ENCODE data around the gene MARVELD3.
"Not testable (repeated sequence)": the region's sequence is repeated elsewhere in the genome, so short reads cannot be mapped to it uniquely, and the experiment has no call there.

Gene MARVELD3, protein sequence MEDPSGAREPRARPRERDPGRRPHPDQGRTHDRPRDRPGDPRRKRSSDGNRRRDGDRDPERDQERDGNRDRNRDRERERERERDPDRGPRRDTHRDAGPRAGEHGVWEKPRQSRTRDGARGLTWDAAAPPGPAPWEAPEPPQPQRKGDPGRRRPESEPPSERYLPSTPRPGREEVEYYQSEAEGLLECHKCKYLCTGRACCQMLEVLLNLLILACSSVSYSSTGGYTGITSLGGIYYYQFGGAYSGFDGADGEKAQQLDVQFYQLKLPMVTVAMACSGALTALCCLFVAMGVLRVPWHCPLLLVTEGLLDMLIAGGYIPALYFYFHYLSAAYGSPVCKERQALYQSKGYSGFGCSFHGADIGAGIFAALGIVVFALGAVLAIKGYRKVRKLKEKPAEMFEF

GRCh38 chr16:71626018-71626857 lies at the start of gene MARVELD3:
TSS of gene MARVELD3 (plus strand) at chr16:71626184. CDS start at chr16:71626230, 46 bp downstream.
- no peak for DNase-seq (ENCODE audit: low read depth in 2 of 3, low spot score in 2 of 3)

DNA sequence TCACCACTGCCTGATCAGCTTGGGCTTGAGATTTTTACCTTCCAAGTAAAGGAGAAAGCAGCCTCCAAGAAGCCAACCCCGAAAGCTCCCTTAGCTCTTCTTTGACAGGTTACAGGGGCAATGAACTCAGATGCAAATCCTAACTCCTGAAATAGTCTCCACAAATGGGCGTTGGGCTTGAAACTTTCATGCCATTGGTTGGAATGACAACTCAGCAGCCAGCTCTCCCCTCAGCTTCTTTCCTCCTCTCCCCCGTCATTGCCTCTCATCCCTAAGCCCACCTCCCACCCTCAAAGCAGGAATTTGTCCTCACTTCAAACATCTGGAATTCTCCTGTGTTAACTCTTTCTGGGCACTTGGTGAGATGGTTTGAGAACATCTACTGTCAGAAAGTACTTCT lies 49.0 kb upstream of the MARVELD3 start, which contains the start of gene TAT:
TAT (minus strand) TSS at position 122 of the 400 bp plus-strand sequence. CDS start 677 bp downstream, outside the sequence.
- DNase-seq (ENCODE audit: low read depth in 2 of 3, low spot score in 2 of 3), result no peak

DNA sequence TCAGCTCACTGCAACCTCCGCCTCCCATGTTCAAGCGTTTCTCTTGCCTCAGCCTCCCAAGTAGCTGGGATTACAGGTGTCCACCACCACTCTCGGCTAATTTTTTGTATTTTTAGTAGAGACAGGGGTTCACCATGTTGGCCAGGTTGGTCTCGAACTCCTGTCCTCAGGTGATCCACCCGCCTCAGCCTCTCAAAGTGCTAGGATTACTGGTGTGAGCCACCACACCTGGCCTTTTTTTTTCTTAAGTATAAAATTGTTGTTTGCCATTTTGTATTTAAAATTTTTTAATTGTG lies 43.5 kb upstream of the MARVELD3 start:
- not testable (repeated sequence) for DNase-seq (ENCODE audit: low read depth in 2 of 3, low spot score in 2 of 3)

DNA sequence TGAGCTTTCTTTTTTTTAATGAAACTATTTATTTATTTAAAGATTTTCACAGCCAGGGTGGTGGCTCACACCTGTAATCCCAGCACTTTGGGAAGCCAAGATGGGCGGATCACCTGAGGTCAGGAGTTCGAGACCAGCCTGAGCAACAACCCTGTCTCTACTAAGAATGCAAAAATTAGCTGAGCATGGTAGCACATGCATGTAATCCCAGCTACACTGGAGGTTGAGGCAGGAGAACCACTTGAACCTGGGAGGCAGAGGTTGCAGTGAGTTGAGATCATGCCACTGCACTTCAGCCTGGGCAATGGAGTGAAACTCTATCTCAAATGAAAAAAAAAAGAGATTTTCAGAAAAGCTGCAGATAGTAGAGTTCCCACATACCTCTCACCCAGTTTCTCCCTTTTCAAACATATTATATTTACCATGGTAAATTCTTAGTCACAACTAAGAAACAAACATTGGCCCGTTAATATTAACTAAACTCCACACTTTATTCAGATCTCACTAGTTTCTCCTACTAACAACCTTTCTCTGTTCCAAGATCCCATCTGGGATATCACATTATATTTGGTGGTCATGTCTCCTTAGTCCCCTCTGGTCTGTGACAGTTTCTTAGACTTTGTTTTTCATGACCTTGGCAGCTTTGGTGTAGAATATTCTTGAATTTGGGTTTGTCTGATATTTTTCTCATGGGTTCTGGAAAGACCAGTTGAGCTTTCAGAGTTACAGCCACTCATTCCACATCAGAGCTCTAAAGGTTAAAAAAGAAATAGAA lies 41.3 kb upstream of the MARVELD3 start:
- no peak for DNase-seq (ENCODE audit: low read depth in 2 of 3, low spot score in 2 of 3)

GRCh38 chr16:71585318-71585703 lies 40.7 kb upstream of the MARVELD3 start:
- no peak for DNase-seq (ENCODE audit: low read depth in 2 of 3, low spot score in 2 of 3)

- not testable (repeated sequence) for DNase-seq (ENCODE audit: low read depth in 2 of 3, low spot score in 2 of 3)
These were observed 36.6 kb upstream of the MARVELD3 start for GRCh38 chr16:71589334-71589733.

DNA sequence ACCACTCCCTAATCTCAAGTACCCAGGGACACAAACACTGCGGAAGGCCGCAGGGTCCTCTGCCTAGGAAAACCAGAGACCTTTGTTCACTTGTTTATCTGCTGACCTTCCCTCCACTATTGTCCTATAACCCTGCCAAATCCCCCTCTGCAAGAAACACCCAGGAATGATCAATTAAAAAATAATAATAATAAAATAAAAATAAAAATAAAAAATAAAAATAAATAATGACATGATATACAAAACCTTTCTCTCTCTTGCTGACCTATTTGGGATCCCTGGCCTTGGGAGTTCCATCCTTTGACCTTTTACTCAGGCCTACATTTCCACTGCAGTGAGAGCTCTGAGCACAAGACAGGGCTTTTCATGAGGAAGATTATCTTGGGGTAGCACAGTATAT lies 35.9 kb upstream of the MARVELD3 start:
- not testable (repeated sequence) for DNase-seq (ENCODE audit: low read depth in 2 of 3, low spot score in 2 of 3)

DNA sequence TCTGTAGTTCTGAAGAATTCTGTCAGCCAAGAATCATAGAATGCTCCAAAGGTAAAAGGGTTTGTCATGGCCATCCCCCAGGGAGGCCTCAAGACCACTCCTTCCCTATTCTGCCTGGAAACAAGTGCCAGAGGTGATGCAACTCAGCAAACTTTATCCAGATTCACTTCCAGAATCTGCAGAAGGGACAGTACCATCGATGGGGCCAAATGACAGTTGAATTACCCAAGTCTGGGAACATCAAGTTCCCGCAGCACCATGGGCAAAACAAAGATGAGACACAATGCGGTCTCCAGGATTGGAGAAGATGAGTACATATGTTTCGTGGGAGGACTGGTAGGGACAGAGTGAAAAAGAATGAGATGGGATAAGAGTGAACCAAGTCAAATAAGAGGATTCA lies 35.4 kb upstream of the MARVELD3 start:
- DNase-seq (ENCODE audit: low read depth in 2 of 3, low spot score in 2 of 3), result no peak

GRCh38 chr16:71591917-71592316 lies 34.1 kb upstream of the MARVELD3 start:
- no peak for DNase-seq (ENCODE audit: low read depth in 2 of 3, low spot score in 2 of 3)

DNA sequence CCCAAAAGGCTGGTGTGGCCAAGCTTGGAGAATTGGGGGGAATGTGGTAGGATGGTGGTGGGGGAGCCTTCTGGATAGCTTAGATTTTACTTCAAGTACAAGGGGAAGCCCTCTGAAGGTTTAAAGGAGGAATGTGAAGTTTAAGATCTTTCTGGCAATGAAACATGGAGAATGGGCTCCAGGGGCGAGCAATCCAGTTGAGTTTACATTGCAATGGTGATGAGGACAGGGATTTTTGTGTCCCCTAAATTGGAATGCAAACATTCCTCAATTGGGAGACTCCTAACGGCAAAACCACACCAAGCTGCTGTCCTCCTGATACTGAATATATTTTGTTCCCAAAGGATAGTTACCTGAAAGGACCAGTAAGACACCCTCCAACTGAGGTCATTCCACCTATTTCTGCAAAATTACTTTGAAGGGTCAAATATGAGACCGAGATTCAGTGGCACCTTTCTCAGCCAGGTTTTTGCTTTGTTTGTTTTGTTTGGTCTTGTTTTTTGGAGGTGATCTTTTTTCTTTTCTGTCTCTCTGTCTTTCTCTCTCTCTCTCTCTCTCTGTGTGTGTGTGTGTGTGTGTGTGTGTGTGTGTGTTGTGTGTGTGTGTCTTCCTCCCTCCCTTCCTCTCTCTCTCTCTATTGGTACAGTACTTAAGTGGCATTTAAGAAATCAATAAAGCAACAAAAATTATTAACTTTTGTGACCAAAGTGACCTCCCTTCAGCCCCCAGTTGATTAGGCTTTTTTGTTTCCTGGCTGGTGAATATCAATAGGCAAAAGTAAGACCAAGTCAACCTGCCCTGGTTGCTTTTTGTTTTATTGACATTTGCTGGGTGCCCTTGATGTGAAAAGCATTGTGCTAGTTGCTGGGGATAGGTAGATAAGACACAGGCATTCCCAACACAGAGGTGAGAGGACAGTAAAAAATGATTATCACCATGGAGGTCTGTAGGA lies 32.7 kb upstream of the MARVELD3 start:
- no peak for DNase-seq (ENCODE audit: low read depth in 2 of 3, low spot score in 2 of 3)

DNA sequence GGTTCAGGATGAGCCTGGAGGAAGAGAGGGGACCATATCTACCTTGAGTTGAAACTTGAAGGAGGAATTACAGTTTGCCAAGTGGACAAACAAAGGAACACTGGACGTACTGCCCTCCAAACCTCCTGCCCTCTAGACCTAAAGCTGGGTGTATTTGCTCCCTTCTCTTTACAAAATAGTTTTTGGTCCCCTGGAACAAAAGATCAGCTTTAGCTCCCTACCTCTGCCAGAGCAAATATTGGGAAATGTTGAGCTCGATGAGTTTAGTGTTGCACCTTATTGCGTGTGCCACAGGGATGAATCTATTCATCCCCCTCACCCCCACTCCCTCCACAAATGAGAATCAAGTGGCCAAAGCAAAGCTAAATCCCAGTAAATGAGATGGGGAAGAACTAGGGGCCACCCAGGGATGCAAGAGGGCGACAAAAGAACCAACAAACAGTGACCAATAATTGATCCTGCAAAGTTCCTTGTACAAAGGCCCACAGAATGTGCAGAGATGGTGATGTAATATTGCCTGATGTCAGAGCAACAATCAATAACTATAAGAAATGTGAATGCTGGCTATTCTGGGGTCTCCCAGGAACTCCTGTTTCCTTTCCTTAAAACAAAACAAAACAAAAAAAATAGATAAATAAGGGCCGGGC lies 31.9 kb upstream of the MARVELD3 start:
- DNase-seq (ENCODE audit: low read depth in 2 of 3, low spot score in 2 of 3), result no peak

GRCh38 chr16:71595340-71595826 lies 30.6 kb upstream of the MARVELD3 start:
- DNase-seq (ENCODE audit: low read depth in 2 of 3, low spot score in 2 of 3), result not testable (repeated sequence)

- DNase-seq (ENCODE audit: low read depth in 2 of 3, low spot score in 2 of 3), result not testable (repeated sequence)
These were observed 27.6 kb upstream of the MARVELD3 start for GRCh38 chr16:71598426-71598825.

GRCh38 chr16:71600822-71601221 lies 25.2 kb upstream of the MARVELD3 start:
- no peak for DNase-seq (ENCODE audit: low read depth in 2 of 3, low spot score in 2 of 3)

- DNase-seq (ENCODE audit: low read depth in 2 of 3, low spot score in 2 of 3), result no peak
These were observed 16.9 kb upstream of the MARVELD3 start for GRCh38 chr16:71609066-71609465.

DNA sequence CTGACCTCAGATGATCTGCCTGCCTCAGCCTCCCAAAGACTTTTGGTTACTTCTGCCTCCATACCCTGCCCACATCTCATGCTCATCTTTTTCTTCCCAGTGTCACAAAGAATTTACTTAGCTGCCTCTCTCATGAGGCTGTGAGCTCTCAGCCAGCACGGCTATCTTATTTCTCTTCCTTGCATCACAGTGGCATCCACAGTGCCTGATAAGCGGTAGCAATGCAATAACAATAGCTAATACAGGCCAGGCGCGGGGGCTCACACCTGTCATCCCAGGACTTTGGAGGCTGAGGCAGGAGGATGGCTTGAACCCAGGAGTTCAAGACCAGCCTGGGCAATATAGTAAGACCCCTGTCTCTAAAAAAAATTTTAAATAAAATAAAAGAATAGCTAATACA lies 15.5 kb upstream of the MARVELD3 start:
- DNase-seq (ENCODE audit: low read depth in 2 of 3, low spot score in 2 of 3), result no peak

DNA sequence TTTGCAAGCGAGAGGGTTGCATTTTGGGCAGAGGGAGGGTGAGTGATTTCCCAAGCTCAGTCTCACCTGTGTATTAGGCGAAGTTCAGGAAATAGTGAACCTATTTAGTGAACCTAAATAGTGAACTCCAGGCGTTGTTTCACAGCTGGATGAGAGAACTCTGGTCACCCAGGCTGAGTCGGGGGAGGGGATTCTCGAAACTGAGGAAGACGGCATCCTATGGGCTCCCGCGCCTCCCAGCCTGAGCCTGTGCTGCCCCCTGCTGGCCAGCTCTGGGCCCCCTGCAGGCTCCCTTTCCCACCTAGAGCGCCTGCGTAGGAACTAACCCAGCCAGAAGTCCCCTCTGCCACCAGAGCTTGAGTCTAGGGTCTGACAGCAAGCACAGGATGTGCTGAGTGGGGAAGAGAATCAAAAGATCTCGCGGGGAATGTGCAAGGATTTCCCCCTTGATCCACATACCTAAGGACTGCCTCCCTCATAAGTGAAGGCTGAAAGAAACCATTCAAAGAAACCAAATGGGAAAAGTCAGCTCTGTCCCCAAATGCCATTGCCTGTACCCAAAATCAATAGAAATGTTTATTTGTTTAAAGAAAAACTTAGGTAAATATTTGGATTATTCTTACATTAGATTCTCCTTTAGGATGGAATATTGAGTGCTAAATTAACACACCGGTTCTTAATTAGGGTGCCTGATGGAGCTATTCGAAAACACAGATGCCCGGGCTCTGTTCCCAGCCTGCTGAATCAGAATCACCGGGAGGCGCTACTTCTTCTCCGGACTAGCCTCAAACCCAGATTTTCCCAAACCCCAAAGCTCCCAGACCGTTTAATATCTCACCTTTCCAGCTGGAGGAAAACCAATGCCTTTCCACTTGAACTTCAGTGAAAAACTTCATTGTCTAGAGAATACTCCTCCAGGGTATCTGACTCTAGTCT lies 14.8 kb upstream of the MARVELD3 start:
- peak; percentile 56 to 83 (median 79) for DNase-seq (ENCODE audit: low read depth in 2 of 3, low spot score in 2 of 3)

- DNase-seq (ENCODE audit: low read depth in 2 of 3, low spot score in 2 of 3), result not testable (repeated sequence)
These were observed 11.0 kb upstream of the MARVELD3 start for GRCh38 chr16:71614956-71615355.

GRCh38 chr16:71618429-71618828 lies 7.6 kb upstream of the MARVELD3 start:
- no peak for DNase-seq (ENCODE audit: low read depth in 2 of 3, low spot score in 2 of 3)
